Erythroblast (primary cell): Measurements from ENCODE around the gene CTBP2.
A peak's percentile ranks its signal among the peaks of the same experiment; 100 is the strongest.

Experiments
- DNase-seq, 2 experiments: peaks; one replicate each; lab custom pipeline; 2025; lab: John Stamatoyannopoulos, UW
- GATA1 ChIP-seq: IDR thresholded peaks from 2 replicates; pipeline ENCODE4 v1.6.1; 2011; ENCODE audit warnings: low read depth, mild to moderate bottlenecking, control low read depth, low read length, moderate library complexity
- POLR2A ChIP-seq: IDR thresholded peaks from 2 replicates; pipeline ENCODE4 v1.6.1; 2011; ENCODE audit warnings: mild to moderate bottlenecking, low read length

CTBP2 gene

GRCh38 chr10:124966008-124966407 is 194.4 kb downstream of the CTBP2 start:
- no peak for TF ChIP-seq GATA1
- TF ChIP-seq POLR2A = no peak

GRCh38 chr10:124963866-124964720 is 196.3 kb downstream of the CTBP2 start:
- no peak for DNase-seq
- TF ChIP-seq GATA1 (no peak), POLR2A (no peak)

More at GRCh38 chr10:124966008-124966407, 194.4 kb downstream of the CTBP2 start:
- DNase-seq = no peak

GRCh38 chr10:124962421-124962820 is 197.9 kb downstream of the CTBP2 start:
- DNase-seq = no peak

GRCh38 chr10:124961248-124961570 is 199.2 kb downstream of the CTBP2 start:
- no peak for DNase-seq
- TF ChIP-seq GATA1 = no peak
- no peak for TF ChIP-seq POLR2A

More at GRCh38 chr10:124962421-124962820, 197.9 kb downstream of the CTBP2 start:
- TF ChIP-seq GATA1 (no peak), POLR2A (no peak)

- DNase-seq = no peak
- TF ChIP-seq POLR2A (no peak), GATA1 (no peak)
Observed at GRCh38 chr10:124959564-124959963, 200.8 kb downstream of the CTBP2 start.

- DNase-seq = no peak
- no peak for TF ChIP-seq GATA1
- no peak for TF ChIP-seq POLR2A
Observed at GRCh38 chr10:124957404-124957947, 202.9 kb downstream of the CTBP2 start.

- TF ChIP-seq GATA1 (no peak), POLR2A (no peak)
- no peak for DNase-seq
Observed at GRCh38 chr10:124956764-124957163, 203.6 kb downstream of the CTBP2 start.

GRCh38 chr10:124955868-124956267 is 204.5 kb downstream of the CTBP2 start:
- DNase-seq = no peak
- TF ChIP-seq POLR2A (no peak), GATA1 (no peak)

- no peak for TF ChIP-seq POLR2A
- no peak for TF ChIP-seq GATA1
- DNase-seq = no peak
Observed at GRCh38 chr10:124955243-124955642, 205.1 kb downstream of the CTBP2 start.

- DNase-seq = no peak
- no peak for TF ChIP-seq POLR2A
Observed at GRCh38 chr10:124953421-124953820, 206.9 kb downstream of the CTBP2 start.

- TF ChIP-seq GATA1 (no peak), POLR2A (no peak)
- DNase-seq = no peak
Observed at GRCh38 chr10:124952123-124952522, 208.2 kb downstream of the CTBP2 start.

- TF ChIP-seq POLR2A (no peak), GATA1 (no peak)
- no peak for DNase-seq
Observed at GRCh38 chr10:124949543-124949942, 210.8 kb downstream of the CTBP2 start.

GRCh38 chr10:124946945-124947344 is 213.4 kb downstream of the CTBP2 start:
- TF ChIP-seq GATA1 = no peak
- TF ChIP-seq POLR2A = no peak
- peak in 1 of 2 experiments; percentile 19 for DNase-seq

- TF ChIP-seq POLR2A (no peak), GATA1 (no peak)
- DNase-seq = no peak
Observed at GRCh38 chr10:124944982-124945381, 215.4 kb downstream of the CTBP2 start.
